Ectodermal cell (in vitro differentiated cells): ENCODE data around the gene APOD.
"Not testable (repeated sequence)": the region's sequence is repeated elsewhere in the genome, so short reads cannot be mapped to it uniquely, and the experiment has no call there.

Source experiments
- H3K27ac ChIP-seq: 2 replicates; pipeline ENCODE4 v1.7.0; 2013; ENCODE audit warnings: mild to moderate bottlenecking, low read depth, low read length; ENCODE audit not compliant: insufficient read depth, poor library complexity, severe bottlenecking
- H3K27me3 ChIP-seq: 2 replicates; pipeline ENCODE4 v1.7.0; 2013; ENCODE audit warnings: mild to moderate bottlenecking, low read length; ENCODE audit not compliant: insufficient read depth, control insufficient read depth, poor library complexity, severe bottlenecking
- H3K36me3 ChIP-seq: one replicate; pipeline ENCODE4 v1.7.0; 2013; ENCODE audit warnings: low read length; ENCODE audit not compliant: control insufficient read depth, insufficient read depth
- H3K4me1 ChIP-seq: one replicate; pipeline ENCODE4 v1.7.0; 2013; ENCODE audit warnings: low read length; ENCODE audit not compliant: control insufficient read depth, insufficient read depth
- H3K4me3 ChIP-seq: 2 replicates; pipeline ENCODE4 v1.7.0; 2013; ENCODE audit warnings: low read depth, low read length, control low read depth; ENCODE audit not compliant: insufficient read depth
- H3K9me3 ChIP-seq: 2 replicates; pipeline ENCODE4 v1.7.0; 2013; ENCODE audit warnings: mild to moderate bottlenecking, low read length, moderate library complexity; ENCODE audit not compliant: control insufficient read depth
- WGBS, 2 experiments: methylation state at CpG; one replicate each; pipeline ENCODE4 v1.1.7; 2013; ENCODE audit warnings: missing lambda C conversion rate in 2 of 2; 5-methylcytosine and 5-hydroxymethylcytosine counted together

The APOD gene

GRCh38 chr3:195599516-195599915 is 15.8 kb upstream of the APOD start:
- not testable (repeated sequence) for H3K27me3 ChIP-seq, H3K36me3 ChIP-seq, H3K27ac ChIP-seq, H3K9me3 ChIP-seq, H3K4me3 ChIP-seq, H3K4me1 ChIP-seq
- 94 to 98% methylated on average over 20 to 24 of the region's 24 CpGs for WGBS, 2 experiments

GRCh38 chr3:195597848-195598247 is 14.1 kb upstream of the APOD start:
- Histone ChIP-seq H3K9me3 (no peaks in the 10 kb centered on the region), H3K4me1 (no peaks in the 10 kb centered on the region), H3K27me3 (no peaks in the 10 kb centered on the region), H3K4me3 (no peak overlapping the region), H3K27ac (no peak overlapping the region), H3K36me3 (no peaks in the 10 kb centered on the region)
- 85 to 87% methylated on average over 6 of the region's 6 CpGs for WGBS, 2 experiments

GRCh38 chr3:195597229-195597628 is 13.5 kb upstream of the APOD start:
- Histone ChIP-seq H3K27ac (no peak overlapping the region), H3K9me3 (no peaks in the 10 kb centered on the region), H3K4me1 (no peaks in the 10 kb centered on the region), H3K36me3 (no peaks in the 10 kb centered on the region), H3K4me3 (no peak overlapping the region), H3K27me3 (no peaks in the 10 kb centered on the region)
- WGBS, 2 experiments, result 95% methylated on average over 2 of the region's 2 CpGs

- Histone ChIP-seq H3K4me1 (no peaks in the 10 kb centered on the region), H3K27ac (no peak overlapping the region), H3K27me3 (no peaks in the 10 kb centered on the region), H3K36me3 (no peaks in the 10 kb centered on the region), H3K9me3 (no peaks in the 10 kb centered on the region), H3K4me3 (no peak overlapping the region)
- 63 to 64% methylated on average over 3 of the region's 3 CpGs for WGBS, 2 experiments
Observed at GRCh38 chr3:195596765-195597171, 13.0 kb upstream of the APOD start.

GRCh38 chr3:195595785-195596531 is 12.2 kb upstream of the APOD start:
- Histone ChIP-seq H3K36me3 (no peaks in the 10 kb centered on the region), H3K9me3 (no peaks in the 10 kb centered on the region), H3K27me3 (no peaks in the 10 kb centered on the region), H3K4me3 (no peak overlapping the region), H3K27ac (no peak overlapping the region), H3K4me1 (no peaks in the 10 kb centered on the region)
- WGBS, 2 experiments, result 86 to 90% methylated on average over 7 to 8 of the region's 8 CpGs

DNA sequence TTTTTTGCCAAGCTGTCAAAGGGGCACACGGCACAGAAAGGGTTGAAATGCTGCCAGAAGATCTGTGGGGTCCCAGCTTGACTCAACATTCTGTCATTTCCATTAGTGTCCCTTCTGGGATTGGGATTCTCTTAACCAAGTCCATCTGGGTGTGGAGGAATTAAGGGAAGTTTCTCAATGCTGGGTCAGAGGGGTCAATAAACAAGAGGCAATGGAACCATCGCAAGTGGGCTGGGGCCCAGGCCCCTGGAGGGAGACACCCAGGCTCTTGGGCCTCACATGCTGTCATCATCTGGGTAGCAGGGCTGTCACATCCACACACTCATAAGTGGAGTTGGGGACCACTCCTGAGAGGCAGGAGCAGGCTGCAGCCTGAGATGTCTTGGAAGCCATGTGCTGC is 8.1 kb upstream of the APOD start:
- H3K36me3 ChIP-seq, result no peaks in the 10 kb centered on the region
- H3K9me3 ChIP-seq, result no peaks in the 10 kb centered on the region
- H3K27me3 ChIP-seq, result no peaks in the 10 kb centered on the region
- no peak overlapping the region for H3K27ac ChIP-seq
- 92 to 96% methylated on average over 2 of the region's 2 CpGs for WGBS, 2 experiments
- H3K4me3 ChIP-seq, result no peak overlapping the region
- no peaks in the 10 kb centered on the region for H3K4me1 ChIP-seq

DNA sequence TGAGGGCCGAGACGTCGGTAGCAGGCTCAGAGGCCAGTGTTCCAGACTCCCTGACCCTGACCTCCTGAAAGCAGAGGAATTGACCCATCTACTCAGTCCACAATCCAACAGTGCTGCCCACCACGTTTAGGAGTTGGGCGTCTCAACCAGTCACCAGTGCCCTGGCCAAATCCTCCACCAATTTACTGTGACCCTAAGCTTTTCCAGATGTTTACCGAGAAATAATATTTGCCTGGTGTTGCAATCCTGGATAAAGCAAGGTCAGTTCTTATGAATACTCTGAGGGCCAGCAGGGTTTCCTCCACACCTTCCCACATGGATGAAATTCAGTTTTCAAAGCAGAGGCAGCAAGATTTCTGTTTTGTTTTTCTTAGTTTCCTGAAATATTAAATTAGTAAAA is 7.5 kb upstream of the APOD start:
- 78 to 81% methylated on average over 6 of the region's 6 CpGs for WGBS, 2 experiments
- H3K36me3 ChIP-seq, result no peaks in the 10 kb centered on the region
- no peaks in the 10 kb centered on the region for H3K27me3 ChIP-seq

DNA sequence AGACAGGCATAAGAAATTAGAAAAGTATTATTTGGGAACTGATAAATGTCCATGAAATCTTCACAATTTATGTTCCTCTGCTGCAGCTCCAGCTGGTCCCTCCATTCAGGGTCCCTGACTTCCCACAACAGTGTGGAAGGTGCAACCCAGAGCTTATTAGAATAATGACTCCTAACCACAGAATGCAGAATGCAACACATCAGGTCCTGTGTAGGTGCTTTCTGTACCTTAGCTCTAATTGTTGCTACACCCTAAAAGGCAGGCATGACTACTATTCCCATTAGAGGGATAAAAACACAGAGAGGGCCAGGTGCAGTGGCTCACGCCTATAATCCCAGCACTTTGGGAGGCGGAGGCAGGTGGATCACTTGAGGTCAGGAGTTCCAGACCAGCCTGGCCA is 6.6 kb upstream of the APOD start:
- H3K27ac ChIP-seq, H3K36me3 ChIP-seq, H3K27me3 ChIP-seq, H3K9me3 ChIP-seq, H3K4me3 ChIP-seq, H3K4me1 ChIP-seq: not testable (repeated sequence)
- 89 to 93% methylated on average over 2 of the region's 2 CpGs for WGBS, 2 experiments

More for the DNA sequence above, 7.5 kb upstream of the APOD start:
- no peaks in the 10 kb centered on the region for H3K4me1 ChIP-seq
- H3K9me3 ChIP-seq, result no peaks in the 10 kb centered on the region
- H3K4me3 ChIP-seq, result no peak overlapping the region
- H3K27ac ChIP-seq, result no peak overlapping the region

DNA sequence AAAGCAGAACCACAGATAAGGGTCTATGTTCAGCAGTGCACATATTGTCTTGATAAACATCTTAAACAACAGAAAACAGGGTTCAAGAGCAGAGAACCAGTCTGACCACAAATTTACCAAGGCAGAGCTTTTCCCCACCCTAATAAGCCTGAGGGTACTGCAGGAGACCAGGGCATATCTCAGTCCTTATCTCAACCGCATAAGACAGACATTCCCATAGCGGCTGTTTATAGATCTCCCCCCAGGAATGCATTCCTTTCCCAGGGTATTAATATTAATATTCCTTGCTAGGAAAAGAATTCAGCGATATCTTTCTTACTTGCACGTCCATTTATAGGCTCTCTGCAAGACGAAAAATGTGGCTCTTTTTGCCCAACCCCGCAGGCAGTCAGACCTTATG is 6.1 kb upstream of the APOD start:
- H3K4me3 ChIP-seq, H3K27me3 ChIP-seq, H3K27ac ChIP-seq, H3K4me1 ChIP-seq, H3K9me3 ChIP-seq, H3K36me3 ChIP-seq: not testable (repeated sequence)
- WGBS, 2 experiments, result 83% methylated on average over 6 of the region's 6 CpGs

GRCh38 chr3:195587824-195588223 is 4.1 kb upstream of the APOD start:
- Histone ChIP-seq H3K27ac (no peak overlapping the region), H3K4me3 (no peak overlapping the region), H3K36me3 (no peaks in the 10 kb centered on the region), H3K4me1 (no peaks in the 10 kb centered on the region), H3K9me3 (no peaks in the 10 kb centered on the region), H3K27me3 (no peaks in the 10 kb centered on the region)
- 85 to 91% methylated on average over 4 to 5 of the region's 5 CpGs for WGBS, 2 experiments

DNA sequence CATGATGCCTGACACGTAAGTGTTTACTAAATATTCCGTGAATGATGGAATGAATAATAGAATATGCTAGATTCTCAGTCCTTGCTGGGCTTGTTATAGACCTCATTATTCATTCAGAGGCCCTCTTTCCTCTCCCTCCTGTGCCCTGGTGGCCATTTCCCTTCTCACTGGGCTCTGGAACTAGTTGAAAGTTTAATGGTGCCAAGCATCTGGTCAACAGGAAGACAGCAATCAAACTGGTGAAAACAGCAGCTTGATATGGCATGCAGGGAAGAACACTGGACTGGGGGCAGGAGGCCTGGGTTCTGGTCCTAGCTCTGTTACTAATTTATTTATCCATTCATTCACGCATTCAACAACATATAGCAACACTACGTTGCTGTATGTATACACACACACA is 3.7 kb upstream of the APOD start:
- H3K4me1 ChIP-seq, result no peaks in the 10 kb centered on the region
- 87 to 95% methylated on average over 4 of the region's 4 CpGs for WGBS, 2 experiments

More for the DNA sequence above, 3.7 kb upstream of the APOD start:
- Histone ChIP-seq H3K27ac (no peak overlapping the region), H3K36me3 (no peaks in the 10 kb centered on the region), H3K27me3 (no peaks in the 10 kb centered on the region), H3K9me3 (no peaks in the 10 kb centered on the region), H3K4me3 (no peak overlapping the region)
